ENCODE data around the gene GPRC5C. TPM values are rescaled to one million over a fixed set of nuclear protein-coding genes. Genes with fewer than 3 reads are reported as not detected.

GPRC5C gene
- total and polyA plus RNA-seq, 4 donors: 41.9 to 81.4 (median 66.1) TPM

- H3K9ac ChIP-seq (ENCODE audit: insufficient read depth in 1 of 2, low read length in 2 of 2): no peak overlapping the region
- no peak overlapping the region for H3K27ac ChIP-seq (ENCODE audit: low read depth in 1 of 2, low read length in 1 of 2)
- H3K9me3 ChIP-seq (ENCODE audit: control insufficient read depth in 4 of 4, insufficient read depth in 3 of 4, low read length in 3 of 4): peaks cover 0 to 2% (median 0%) of the 10 kb centered on the region in 4 donors
- no peaks in the 10 kb centered on the region for H3K36me3 ChIP-seq (ENCODE audit: control insufficient read depth in 4 of 4, insufficient read depth in 4 of 4, low read length in 4 of 4)
- H3K27me3 ChIP-seq (ENCODE audit: control insufficient read depth in 3 of 3, insufficient read depth in 3 of 3, low read length in 2 of 3): no peaks in the 10 kb centered on the region
- no peaks in the 10 kb centered on the region for H3K4me1 ChIP-seq (ENCODE audit: control insufficient read depth in 5 of 5, insufficient read depth in 5 of 5, low read length in 5 of 5)
- DNase-seq: peak in 1 of 3 donors; percentile 46
- WGBS, 2 donors: 57 to 59% methylated on average over 8 of the region's 8 CpGs
- no peak for ATAC-seq (ENCODE audit: insufficient read depth, low FRiP score)
- no peak for TF ChIP-seq CTCF (IDR thresholded peaks at IDR 0.05; ENCODE audit: control extremely low read depth, extremely low read depth)
- no peak overlapping the region for H3K4me3 ChIP-seq
Measured at GRCh38 chr17:74386386-74386785, 45.5 kb upstream of the GPRC5C start.

- no peak for DNase-seq
- Histone ChIP-seq H3K4me3 (no peak overlapping the region), H3K36me3 (ENCODE audit: control insufficient read depth in 4 of 4, insufficient read depth in 4 of 4, low read length in 4 of 4) (no peaks in the 10 kb centered on the region), H3K27me3 (ENCODE audit: control insufficient read depth in 3 of 3, insufficient read depth in 3 of 3, low read length in 2 of 3) (no peaks in the 10 kb centered on the region), H3K9me3 (ENCODE audit: control insufficient read depth in 4 of 4, insufficient read depth in 3 of 4, low read length in 3 of 4) (peaks cover 0 to 2% (median 0%) of the 10 kb centered on the region in 4 donors), H3K9ac (ENCODE audit: insufficient read depth in 1 of 2, low read length in 2 of 2) (no peak overlapping the region), H3K27ac (ENCODE audit: low read depth in 1 of 2, low read length in 1 of 2) (no peak overlapping the region), H3K4me1 (ENCODE audit: control insufficient read depth in 5 of 5, insufficient read depth in 5 of 5, low read length in 5 of 5) (no peaks in the 10 kb centered on the region)
- TF ChIP-seq CTCF (IDR thresholded peaks at IDR 0.05; ENCODE audit: control extremely low read depth, extremely low read depth): no peak
- ATAC-seq (ENCODE audit: insufficient read depth, low FRiP score): no peak
- 86 to 93% methylated on average over 17 of the region's 17 CpGs for whole genome bisulfite sequencing, 2 donors
Measured at GRCh38 chr17:74387365-74388218, 44.3 kb upstream of the GPRC5C start.

- Histone ChIP-seq H3K4me1 (ENCODE audit: control insufficient read depth in 5 of 5, insufficient read depth in 5 of 5, low read length in 5 of 5) (no peaks in the 10 kb centered on the region), H3K4me3 (no peak overlapping the region), H3K36me3 (ENCODE audit: control insufficient read depth in 4 of 4, insufficient read depth in 4 of 4, low read length in 4 of 4) (no peaks in the 10 kb centered on the region), H3K9ac (ENCODE audit: insufficient read depth in 1 of 2, low read length in 2 of 2) (no peak overlapping the region), H3K27ac (ENCODE audit: low read depth in 1 of 2, low read length in 1 of 2) (no peak overlapping the region), H3K9me3 (ENCODE audit: control insufficient read depth in 4 of 4, insufficient read depth in 3 of 4, low read length in 3 of 4) (peaks cover 0 to 2% (median 0%) of the 10 kb centered on the region in 4 donors), H3K27me3 (ENCODE audit: control insufficient read depth in 3 of 3, insufficient read depth in 3 of 3, low read length in 2 of 3) (no peaks in the 10 kb centered on the region)
- 61 to 78% methylated on average over 12 of the region's 12 CpGs for WGBS, 2 donors
- peak in 1 of 3 donors; percentile 37 for DNase-seq
- no peak for TF ChIP-seq CTCF (IDR thresholded peaks at IDR 0.05; ENCODE audit: control extremely low read depth, extremely low read depth)
- ATAC-seq (ENCODE audit: insufficient read depth, low FRiP score): no peak
Measured at GRCh38 chr17:74389084-74389753, 42.7 kb upstream of the GPRC5C start.

Measured in lung (tissue), 12 donors.